Activated CD8-positive, alpha-beta T cell treated with anti-CD3 and anti-CD28 coated beads for 36 hours (primary cell): ENCODE data around the gene CASR. TPM values are rescaled to one million over a fixed set of nuclear protein-coding genes. Genes with fewer than 3 reads are reported as not detected.

ENCODE experiments used
- ATAC-seq: fragments of 200-7000 bp; cut with Tn5 transposase; one replicate; pipeline ENCODE4 v1.10.0; 2021; ENCODE audit warnings: mild to moderate bottlenecking, moderate library complexity
- CTCF ChIA-PET: fragments of 350-600 bp; sonication (Branson Sonifier 250); formaldehyde crosslinking; loops from one replicate; lab custom pipeline; 2021; ENCODE audit warnings: antibody characterized with exemption; lab: Charles Lee
- POLR2A ChIA-PET: fragments of 350-600 bp; sonication (Branson Sonifier 250); formaldehyde crosslinking; loops from one replicate; lab custom pipeline; 2021; ENCODE audit warnings: antibody characterized with exemption; lab: Charles Lee
- DNase-seq: peaks from one replicate; pipeline ENCODE4 v3.0.0-alpha.2; 2020
- H3K27ac Mint-ChIP-seq: one replicate; pipeline ENCODE4 v1.8.0; 2021; ENCODE audit warnings: mild to moderate bottlenecking, mixed read lengths
- H3K27me3 Mint-ChIP-seq: one replicate; pipeline ENCODE4 v1.8.0; 2021; ENCODE audit warnings: mixed read lengths
- H3K36me3 Mint-ChIP-seq: one replicate; pipeline ENCODE4 v1.8.0; 2021; ENCODE audit warnings: low read depth, mixed read lengths
- H3K4me1 Mint-ChIP-seq: one replicate; pipeline ENCODE4 v1.8.0; 2021; ENCODE audit warnings: low read depth, mixed read lengths
- H3K4me3 Mint-ChIP-seq: one replicate; pipeline ENCODE4 v1.8.0; 2021; ENCODE audit warnings: mild to moderate bottlenecking, moderate library complexity, mixed read lengths
- H3K9me3 Mint-ChIP-seq: one replicate; pipeline ENCODE4 v1.8.0; 2021; ENCODE audit warnings: mixed read lengths
- intact Hi-C: fragments of 100-400 bp; cut with micrococcal nuclease; formaldehyde crosslinking; loops from one replicate; pipeline ENCODE4 v1.10.0; 2022
- total RNA-seq, 2 experiments: library from RNA; stranded (reverse); gene quantifications; one replicate each; pipeline ENCODE4 v1.2.3, GENCODE V29; 2021
- TF ChIP-seq, protein P1 (sequence below): fragments of 200-600 bp; IDR thresholded peaks from one replicate; pipeline ENCODE4 v1.8.0; 2022; ENCODE audit warnings: antibody characterized with exemption, mild to moderate bottlenecking

The CASR gene
- total RNA-seq, 2 experiments from 2014 or later: not detected

DNA sequence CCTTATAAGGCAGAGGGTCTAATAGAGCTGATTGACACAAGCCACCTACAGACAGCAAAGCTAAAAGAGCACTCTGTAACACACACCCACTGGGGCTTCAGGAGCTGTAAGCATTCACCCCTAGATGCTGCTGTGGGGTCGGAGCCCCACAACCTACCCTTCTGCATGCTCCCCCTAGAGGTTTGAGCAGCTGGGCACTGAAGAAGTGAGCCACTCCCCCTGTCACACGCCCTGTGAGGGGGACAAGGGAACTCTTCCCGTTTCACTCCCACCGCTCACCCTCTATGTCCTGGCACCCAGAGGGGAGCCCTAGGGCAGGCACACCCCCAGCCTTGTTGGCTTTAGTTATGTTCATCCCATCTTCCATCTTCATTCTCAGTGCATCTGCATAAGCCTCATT, 132.2 kb downstream of the CASR start:
- Mint-ChIP-seq H3K9me3 (peaks cover 4% of the 10 kb centered on the region), H3K27me3 (peaks cover 1% of the 10 kb centered on the region), H3K27ac (no peak overlapping the region), H3K36me3 (no peaks in the 10 kb centered on the region), H3K4me3 (no peak overlapping the region), H3K4me1 (peaks cover 6% of the 10 kb centered on the region)
- CTCF ChIA-PET: no interaction called here
- intact Hi-C loops: no loop called here
- DNase-seq (no peak), ATAC-seq (no peak)
- TF ChIP-seq, protein P1, sequence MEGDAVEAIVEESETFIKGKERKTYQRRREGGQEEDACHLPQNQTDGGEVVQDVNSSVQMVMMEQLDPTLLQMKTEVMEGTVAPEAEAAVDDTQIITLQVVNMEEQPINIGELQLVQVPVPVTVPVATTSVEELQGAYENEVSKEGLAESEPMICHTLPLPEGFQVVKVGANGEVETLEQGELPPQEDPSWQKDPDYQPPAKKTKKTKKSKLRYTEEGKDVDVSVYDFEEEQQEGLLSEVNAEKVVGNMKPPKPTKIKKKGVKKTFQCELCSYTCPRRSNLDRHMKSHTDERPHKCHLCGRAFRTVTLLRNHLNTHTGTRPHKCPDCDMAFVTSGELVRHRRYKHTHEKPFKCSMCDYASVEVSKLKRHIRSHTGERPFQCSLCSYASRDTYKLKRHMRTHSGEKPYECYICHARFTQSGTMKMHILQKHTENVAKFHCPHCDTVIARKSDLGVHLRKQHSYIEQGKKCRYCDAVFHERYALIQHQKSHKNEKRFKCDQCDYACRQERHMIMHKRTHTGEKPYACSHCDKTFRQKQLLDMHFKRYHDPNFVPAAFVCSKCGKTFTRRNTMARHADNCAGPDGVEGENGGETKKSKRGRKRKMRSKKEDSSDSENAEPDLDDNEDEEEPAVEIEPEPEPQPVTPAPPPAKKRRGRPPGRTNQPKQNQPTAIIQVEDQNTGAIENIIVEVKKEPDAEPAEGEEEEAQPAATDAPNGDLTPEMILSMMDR: no peak
- POLR2A ChIA-PET: no interaction called here

- ATAC-seq (no peak), DNase-seq (no peak)
- Mint-ChIP-seq H3K4me1 (peaks cover 8% of the 10 kb centered on the region), H3K27me3 (peaks cover 1% of the 10 kb centered on the region), H3K27ac (no peak overlapping the region), H3K36me3 (no peaks in the 10 kb centered on the region), H3K4me3 (no peak overlapping the region), H3K9me3 (peaks cover 4% of the 10 kb centered on the region)
- POLR2A ChIA-PET: interaction anchor here (0.5 to 0.7 kb wide), 2 partner anchors 16 to 464 kb away, joined by 3 to 4 read pairs; no protein-coding TSS in a partner anchor
- TF ChIP-seq, protein P1: no peak
- intact Hi-C loops: no loop called here
- CTCF ChIA-PET: no interaction called here
These were observed 132.9 kb downstream of the CASR start for GRCh38 chr3:122316368-122316767.

DNA sequence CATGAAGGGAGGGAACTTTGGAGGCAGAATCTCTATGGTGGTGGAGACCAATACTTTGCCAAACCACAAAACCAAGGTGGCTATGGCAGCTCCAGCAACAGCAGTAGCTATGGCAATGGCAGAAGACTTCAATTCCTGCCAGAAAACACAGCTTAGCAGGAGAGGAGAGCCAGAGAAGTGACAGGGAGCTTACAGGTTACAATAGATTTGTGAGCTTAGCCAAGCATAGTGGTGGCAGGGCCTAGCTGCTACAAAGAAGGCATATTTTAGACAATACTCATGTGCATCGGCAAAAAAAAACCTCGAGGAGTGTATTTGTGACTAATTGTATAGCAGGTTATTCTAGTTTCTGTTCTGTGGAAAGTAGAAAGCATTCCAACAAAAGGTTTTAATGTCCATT, 135.2 kb downstream of the CASR start:
- ChIA-PET CTCF (interaction anchor here (1.5 kb wide), 1 partner anchor 18 kb away, joined by 4 read pairs; no protein-coding TSS in a partner anchor), POLR2A (no interaction called here)
- peaks cover 1% of the 10 kb centered on the region for H3K27me3 Mint-ChIP-seq
- no peaks in the 10 kb centered on the region for H3K36me3 Mint-ChIP-seq
- TF ChIP-seq, protein P1: no peak
- peaks cover 18% of the 10 kb centered on the region for H3K4me1 Mint-ChIP-seq
- peaks cover 4% of the 10 kb centered on the region for H3K9me3 Mint-ChIP-seq
- H3K27ac Mint-ChIP-seq: no peak overlapping the region
- intact Hi-C loops: no loop called here
- ATAC-seq (no peak), DNase-seq (no peak)
- no peak overlapping the region for H3K4me3 Mint-ChIP-seq

DNA sequence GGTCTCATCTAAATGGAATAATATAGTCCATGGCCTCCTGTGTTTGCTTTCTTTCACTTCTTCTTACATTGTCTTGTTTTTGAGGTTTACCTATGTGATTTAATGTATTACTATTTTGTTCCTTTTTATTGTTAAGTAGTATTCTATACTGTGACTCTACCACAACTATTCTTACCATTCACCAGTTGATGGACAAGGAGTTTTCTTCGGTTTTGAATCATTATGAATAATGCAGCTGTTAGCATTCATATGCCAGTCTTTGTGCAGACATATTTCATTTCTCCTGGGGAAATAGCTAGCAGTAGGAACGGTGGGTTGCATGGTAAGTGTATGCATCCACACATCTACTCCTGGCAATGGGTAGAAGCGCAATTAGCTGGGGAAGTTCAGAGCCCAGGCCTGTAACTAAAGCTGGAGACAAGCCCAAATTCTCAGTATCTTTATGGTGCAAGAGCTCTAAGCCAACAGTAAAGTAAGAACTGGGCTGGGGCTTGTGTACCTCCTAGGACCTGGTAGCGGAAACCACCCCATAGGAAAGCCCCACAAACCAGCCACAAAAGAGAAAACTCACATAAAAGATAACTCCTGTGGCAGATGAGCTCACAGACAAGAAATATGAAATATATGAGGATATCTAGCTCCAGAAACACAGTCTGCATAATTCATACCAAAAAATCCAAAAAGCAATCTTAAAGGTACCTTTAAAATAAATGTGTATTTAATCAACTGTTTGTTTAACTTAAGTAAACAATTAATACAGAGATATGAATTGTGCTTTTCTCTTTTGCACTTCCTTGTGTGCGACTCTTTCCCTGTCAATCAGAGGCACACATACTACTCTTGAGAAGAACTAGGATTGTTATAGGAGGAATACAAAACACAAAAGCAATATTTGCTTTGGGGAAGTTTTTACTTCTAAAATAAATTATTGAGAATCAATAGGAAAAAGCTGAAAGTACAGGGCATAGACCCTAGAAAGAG, 138.9 kb downstream of the CASR start:
- no peaks in the 10 kb centered on the region for H3K36me3 Mint-ChIP-seq
- ATAC-seq (peak; percentile 95), DNase-seq (peak; percentile 68)
- H3K4me1 Mint-ChIP-seq: peaks cover 18% of the 10 kb centered on the region
- CTCF ChIA-PET: interaction anchor here (0.6 to 2.1 kb wide), 6 partner anchors 9 to 221 kb away, joined by 3 to 10 read pairs (median 4); no protein-coding TSS in a partner anchor
- POLR2A ChIA-PET: interaction anchor here (0.6 kb wide), 1 partner anchor 29 kb away, joined by 3 read pairs; no protein-coding TSS in a partner anchor
- no peak overlapping the region for H3K27ac Mint-ChIP-seq
- H3K9me3 Mint-ChIP-seq: peaks cover 4% of the 10 kb centered on the region
- intact Hi-C loops: no loop called here
- TF ChIP-seq, protein P1: no peak
- no peaks in the 10 kb centered on the region for H3K27me3 Mint-ChIP-seq
- H3K4me3 Mint-ChIP-seq: no peak overlapping the region

GRCh38 chr3:122324871-122325323, 141.4 kb downstream of the CASR start, which contains the start of gene CSTA:
TSS of gene CSTA (plus strand) at chr3:122325248. CDS start at chr3:122325293, 45 bp downstream.
- intact Hi-C loops: no loop called here

More at GRCh38 chr3:122324871-122325323, 141.4 kb downstream of the CASR start, which contains the start of gene CSTA:
- no peak for DNase-seq
- ATAC-seq: no peak
- ChIA-PET CTCF (no interaction called here), POLR2A (no interaction called here)
- Mint-ChIP-seq H3K4me3 (no peak within 1 kb of the TSS), H3K27ac (no peak within 1 kb of the TSS), H3K27me3 (no peaks in the 10 kb centered on the region), H3K4me1 (peaks cover 18% of the 10 kb centered on the region), H3K9me3 (peaks cover 3% of the 10 kb centered on the region), H3K36me3 (no peaks in the 10 kb centered on the region)
- TF ChIP-seq, protein P1: no peak
